Neuronal stem cell (in vitro differentiated cells): Measurements from ENCODE around the gene TMEM87B.

Experiments
- DNase-seq: peaks from one replicate; pipeline ENCODE4 v3.0.0-alpha.2; 2013; ENCODE audit warnings: low spot score
- H2AFZ ChIP-seq: one replicate; pipeline ENCODE4 v1.6.1; 2013; ENCODE audit warnings: mild to moderate bottlenecking, low read length, inconsistent platforms
- H2AK5ac ChIP-seq: 2 replicates; pipeline ENCODE4 v1.6.1; 2013; ENCODE audit warnings: low read depth, mild to moderate bottlenecking, inconsistent platforms, low read length, moderate library complexity, mixed read lengths
- H2BK120ac ChIP-seq: 2 replicates; pipeline ENCODE4 v1.6.1; 2013; ENCODE audit warnings: low read depth, mild to moderate bottlenecking, inconsistent platforms, low read length, moderate library complexity, mixed read lengths
- H2BK12ac ChIP-seq: one replicate; pipeline ENCODE4 v1.6.1; 2013; ENCODE audit warnings: low read length, inconsistent platforms
- H2BK15ac ChIP-seq: 2 replicates; pipeline ENCODE4 v1.6.1; 2013; ENCODE audit warnings: mild to moderate bottlenecking, low read length, inconsistent platforms, mixed read lengths
- H2BK5ac ChIP-seq: one replicate; pipeline ENCODE4 v1.6.1; 2013; ENCODE audit warnings: inconsistent platforms, mild to moderate bottlenecking, low read length, moderate library complexity
- H3K14ac ChIP-seq: one replicate; pipeline ENCODE4 v1.6.1; 2013; ENCODE audit warnings: low read length, inconsistent platforms
- H3K18ac ChIP-seq: 2 replicates; pipeline ENCODE4 v1.6.1; 2013; ENCODE audit warnings: low read length, inconsistent platforms
- H3K23ac ChIP-seq: 2 replicates; pipeline ENCODE4 v1.6.1; 2013; ENCODE audit warnings: low read depth, mild to moderate bottlenecking, mixed read lengths, low read length, inconsistent platforms; ENCODE audit not compliant: poor library complexity
- H3K27ac ChIP-seq: replicated peaks from 3 replicates; pipeline ENCODE4 v1.5.1; 2013; ENCODE audit warnings: low read length, inconsistent platforms
- H3K27me3 ChIP-seq, 3 experiments: 2 replicates each; pipeline ENCODE4 v1.6.1; 2013; ENCODE audit warnings: low read length in 3 of 3, mild to moderate bottlenecking in 2 of 3, inconsistent platforms in 1 of 3, low read depth in 1 of 3, mixed read lengths in 1 of 3, moderate library complexity in 1 of 3; ENCODE audit not compliant: control insufficient read depth in 3 of 3, insufficient read depth in 3 of 3
- H3K36me3 ChIP-seq, 2 donors: replicated peaks in 1 of 2; 2 replicates each; pipeline ENCODE4 v1.6.1; 2013; ENCODE audit warnings: low read length in 2 of 2; ENCODE audit not compliant: control insufficient read depth in 2 of 2, insufficient read depth in 2 of 2
- H3K4ac ChIP-seq: 2 replicates; pipeline ENCODE4 v1.6.1; 2013; ENCODE audit warnings: inconsistent platforms, mild to moderate bottlenecking, low read length, moderate library complexity
- H3K4me1 ChIP-seq, 2 donors: 1 replicate in 1 of 2; 2 replicates in 1 of 2; pipeline ENCODE4 v1.6.1; 2013; ENCODE audit warnings: low read length in 2 of 2, low read depth in 1 of 2; ENCODE audit not compliant: control insufficient read depth in 2 of 2, insufficient read depth in 1 of 2
- H3K4me2 ChIP-seq: one replicate; pipeline ENCODE4 v1.6.1; 2013; ENCODE audit warnings: mild to moderate bottlenecking, low read length, inconsistent platforms; ENCODE audit not compliant: insufficient read depth, poor library complexity, severe bottlenecking
- H3K4me3 ChIP-seq, 2 donors: 2 replicates each; pipeline ENCODE4 v1.5.1; 2013; ENCODE audit warnings: low read length in 2 of 2, mild to moderate bottlenecking in 2 of 2, inconsistent platforms in 1 of 2, moderate library complexity in 1 of 2
- H3K79me1 ChIP-seq: one replicate; pipeline ENCODE4 v1.6.1; 2013; ENCODE audit warnings: low read depth, mild to moderate bottlenecking, inconsistent platforms, low read length, moderate library complexity
- H3K9ac ChIP-seq: one replicate; pipeline ENCODE4 v1.6.1; 2013; ENCODE audit warnings: mild to moderate bottlenecking, low read depth, low read length, inconsistent platforms; ENCODE audit not compliant: poor library complexity
- H3K9me3 ChIP-seq, 2 donors: replicated peaks in 1 of 2; 2 replicates each; pipeline versions ENCODE3 to v1.6.1; 2013; ENCODE audit warnings: low read length in 2 of 2, mild to moderate bottlenecking in 2 of 2, inconsistent platforms in 1 of 2, low read depth in 1 of 2, mixed read lengths in 1 of 2, moderate library complexity in 1 of 2; ENCODE audit not compliant: control insufficient read depth in 2 of 2, insufficient read depth in 1 of 2
- H4K8ac ChIP-seq: one replicate; pipeline ENCODE4 v1.6.1; 2013; ENCODE audit warnings: low read depth, mild to moderate bottlenecking, inconsistent platforms, low read length, moderate library complexity
- H4K91ac ChIP-seq: one replicate; pipeline ENCODE4 v1.6.1; 2013; ENCODE audit warnings: low read length, low read depth, mild to moderate bottlenecking, inconsistent platforms; ENCODE audit not compliant: poor library complexity
- WGBS, 2 donors: extraction: QIAGEN DNeasy Blood & Tissue Kit; methylation state at CpG; one replicate each; pipeline ENCODE4 v1.1.7; 2013; ENCODE audit warnings: missing lambda C conversion rate in 2 of 2, mixed read lengths in 1 of 2; ENCODE audit not compliant: insufficient read length in 2 of 2, insufficient replicate concordance in 1 of 2; ENCODE audit errors: extremely low coverage in 2 of 2; 5-methylcytosine and 5-hydroxymethylcytosine counted together

TMEM87B gene

GRCh38 chr2:112163541-112163981, 108.5 kb downstream of the TMEM87B start:
- Histone ChIP-seq H3K23ac (no peak overlapping the region), H3K79me1 (peaks cover 3% of the 10 kb centered on the region), H3K4me2 (no peak overlapping the region), H2AK5ac (no peak overlapping the region), H3K4ac (no peak overlapping the region), H4K91ac (no peak overlapping the region), H3K9ac (no peak overlapping the region), H3K18ac (no peak overlapping the region), H3K27me3 (no peaks in the 10 kb centered on the region), H3K9me3 (no peaks in the 10 kb centered on the region), H2BK5ac (no peak overlapping the region), H3K36me3 (peaks cover 0 to 9% of the 10 kb centered on the region in 2 donors), H3K14ac (no peak overlapping the region), H2BK15ac (no peak overlapping the region), H2BK12ac (no peak overlapping the region), H2AFZ (no peak overlapping the region), H4K8ac (no peak overlapping the region), H3K27ac (no peak overlapping the region), H3K4me1 (peaks cover 0 to 2% of the 10 kb centered on the region in 2 donors), H3K4me3 (no peak overlapping the region), H2BK120ac (no peak overlapping the region)
- no CpG with 5 or more reads among the region's 9 CpGs for WGBS, 2 donors
- DNase-seq: no peak

DNA sequence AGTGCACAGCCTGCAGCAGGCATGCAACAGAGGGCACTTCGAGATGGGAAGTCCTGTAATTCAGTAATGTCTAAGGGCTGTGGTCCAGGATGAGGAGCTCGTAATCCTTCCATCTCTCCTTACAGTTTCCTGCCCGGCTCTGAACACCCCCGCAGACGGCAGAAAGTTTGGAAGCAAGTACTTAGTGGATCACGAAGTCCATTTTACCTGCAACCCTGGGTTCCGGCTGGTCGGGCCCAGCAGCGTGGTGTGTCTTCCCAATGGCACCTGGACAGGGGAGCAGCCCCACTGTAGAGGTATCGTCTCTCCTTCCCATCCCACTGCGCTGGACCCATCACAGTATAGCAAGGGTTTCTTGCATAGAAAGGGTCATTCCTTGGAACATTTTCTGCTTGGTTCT, 109.8 kb downstream of the TMEM87B start:
- no peak overlapping the region for H2AK5ac ChIP-seq
- no peak overlapping the region for H3K4me2 ChIP-seq
- no peak overlapping the region for H2BK12ac ChIP-seq
- H3K18ac ChIP-seq: no peak overlapping the region
- no peak overlapping the region for H3K23ac ChIP-seq
- H3K14ac ChIP-seq: no peak overlapping the region
- DNase-seq: no peak
- H3K4me1 ChIP-seq: peaks cover 0 to 3% of the 10 kb centered on the region in 2 donors
- no peaks in the 10 kb centered on the region for H3K9me3 ChIP-seq
- peaks cover 3% of the 10 kb centered on the region for H3K79me1 ChIP-seq
- no peak overlapping the region for H2BK120ac ChIP-seq
- H4K8ac ChIP-seq: no peak overlapping the region
- no peak overlapping the region for H2AFZ ChIP-seq
- no peak overlapping the region for H4K91ac ChIP-seq
- peaks cover 0 to 11% of the 10 kb centered on the region in 2 donors for H3K36me3 ChIP-seq
- H2BK15ac ChIP-seq: no peak overlapping the region
- no peak overlapping the region for H2BK5ac ChIP-seq
- no peaks in the 10 kb centered on the region for H3K27me3 ChIP-seq
- no peak overlapping the region for H3K4me3 ChIP-seq
- H3K27ac ChIP-seq: no peak overlapping the region
- H3K9ac ChIP-seq: no peak overlapping the region
- no CpG with 5 or more reads among the region's 11 CpGs for WGBS, 2 donors
- no peak overlapping the region for H3K4ac ChIP-seq

DNA sequence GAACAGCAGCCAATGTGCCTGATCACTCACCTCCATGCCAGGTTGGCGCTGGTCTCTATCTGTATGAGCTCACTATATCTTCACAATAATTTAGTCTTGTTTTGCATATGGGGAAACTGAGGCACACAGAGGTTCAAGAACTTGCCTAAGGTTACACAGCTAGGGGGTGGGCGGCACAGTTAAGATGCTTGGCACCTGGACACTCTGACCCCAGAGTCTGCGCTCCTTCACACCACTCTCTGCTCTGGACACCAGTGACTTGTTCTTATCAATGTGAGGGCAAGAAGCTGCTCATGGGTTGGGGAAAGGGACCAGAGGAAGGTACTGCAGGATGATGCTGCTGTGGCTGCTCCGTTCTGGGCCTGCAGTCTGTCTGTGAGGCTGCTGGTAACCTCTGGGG, 110.2 kb downstream of the TMEM87B start:
- Histone ChIP-seq H2BK5ac (no peak overlapping the region), H3K14ac (no peak overlapping the region), H3K27me3 (no peaks in the 10 kb centered on the region), H2AFZ (no peak overlapping the region), H2AK5ac (no peak overlapping the region), H2BK120ac (no peak overlapping the region), H3K23ac (no peak overlapping the region), H3K27ac (no peak overlapping the region), H3K9me3 (no peaks in the 10 kb centered on the region), H4K8ac (no peak overlapping the region), H3K79me1 (peaks cover 3% of the 10 kb centered on the region), H3K36me3 (peaks cover 0 to 11% of the 10 kb centered on the region in 2 donors), H3K4ac (no peak overlapping the region), H2BK12ac (no peak overlapping the region), H3K18ac (no peak overlapping the region), H3K4me3 (no peak overlapping the region), H3K4me1 (peaks cover 0 to 3% of the 10 kb centered on the region in 2 donors), H2BK15ac (no peak overlapping the region), H4K91ac (no peak overlapping the region), H3K4me2 (no peak overlapping the region), H3K9ac (no peak overlapping the region)
- no peak for DNase-seq
- no CpG with 5 or more reads among the region's 4 CpGs for WGBS, 2 donors

DNA sequence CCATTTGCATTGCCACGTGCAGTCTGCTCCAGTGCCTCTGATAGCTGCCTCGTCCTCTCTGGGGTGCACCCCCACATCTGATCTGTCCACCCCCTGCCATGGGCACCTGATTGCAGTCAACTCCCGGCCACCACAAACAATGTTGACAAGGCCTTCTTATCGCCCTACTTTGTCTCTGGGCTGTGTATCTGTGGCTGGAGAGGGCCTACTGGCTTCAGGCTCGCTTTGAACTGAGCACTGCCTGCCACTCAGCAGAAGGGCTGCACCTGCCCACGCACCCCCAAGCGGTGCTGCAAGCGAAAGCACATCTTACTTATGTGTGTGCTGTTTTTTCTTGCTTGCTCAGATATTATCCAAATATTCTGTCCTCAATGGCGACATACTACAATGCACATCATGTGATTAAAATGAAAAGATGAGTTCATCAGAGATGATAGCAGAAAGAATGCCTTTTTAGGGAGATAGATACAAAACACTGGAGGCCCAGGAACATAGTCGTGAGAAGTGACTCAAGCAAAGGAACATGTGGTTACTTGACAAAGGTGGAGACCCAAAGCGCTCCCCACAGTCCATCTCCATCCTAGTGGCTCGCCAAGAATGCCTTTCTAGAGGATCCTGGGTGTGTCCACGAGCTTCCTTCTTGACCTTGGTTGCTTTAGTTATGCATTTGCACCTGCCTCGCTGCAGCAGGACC, 111.9 kb downstream of the TMEM87B start:
- H2AK5ac ChIP-seq: no peak overlapping the region
- no peak overlapping the region for H4K91ac ChIP-seq
- H4K8ac ChIP-seq: no peak overlapping the region
- H2BK12ac ChIP-seq: no peak overlapping the region
- H3K27ac ChIP-seq: no peak overlapping the region
- H3K9ac ChIP-seq: no peak overlapping the region
- no peak overlapping the region for H3K4me2 ChIP-seq
- no peak overlapping the region for H2BK15ac ChIP-seq
- H3K14ac ChIP-seq: peak overlapping the region; percentile 73
- H3K36me3 ChIP-seq: peaks cover 0 to 5% of the 10 kb centered on the region in 2 donors
- WGBS, 2 donors: no CpG with 5 or more reads among the region's 14 CpGs
- no peak overlapping the region for H2BK5ac ChIP-seq
- peaks cover 0 to 3% of the 10 kb centered on the region in 2 donors for H3K4me1 ChIP-seq
- no peak overlapping the region for H3K4ac ChIP-seq
- DNase-seq: no peak
- H3K27me3 ChIP-seq: no peaks in the 10 kb centered on the region
- H2BK120ac ChIP-seq: no peak overlapping the region
- H3K18ac ChIP-seq: peak overlapping the region; percentile 32
- H3K9me3 ChIP-seq: no peaks in the 10 kb centered on the region
- H3K79me1 ChIP-seq: no peaks in the 10 kb centered on the region
- no peak overlapping the region for H2AFZ ChIP-seq
- no peak overlapping the region for H3K4me3 ChIP-seq
- H3K23ac ChIP-seq: peak overlapping the region; percentile 62
